ENCODE measurements around the gene MAPK8IP2. TPM values are rescaled to one million over a fixed set of nuclear protein-coding genes. Genes with fewer than 3 reads are reported as not detected.

The MAPK8IP2 gene
- total RNA-seq, 1 experiment from 2014 or later: 1.3 TPM

DNA sequence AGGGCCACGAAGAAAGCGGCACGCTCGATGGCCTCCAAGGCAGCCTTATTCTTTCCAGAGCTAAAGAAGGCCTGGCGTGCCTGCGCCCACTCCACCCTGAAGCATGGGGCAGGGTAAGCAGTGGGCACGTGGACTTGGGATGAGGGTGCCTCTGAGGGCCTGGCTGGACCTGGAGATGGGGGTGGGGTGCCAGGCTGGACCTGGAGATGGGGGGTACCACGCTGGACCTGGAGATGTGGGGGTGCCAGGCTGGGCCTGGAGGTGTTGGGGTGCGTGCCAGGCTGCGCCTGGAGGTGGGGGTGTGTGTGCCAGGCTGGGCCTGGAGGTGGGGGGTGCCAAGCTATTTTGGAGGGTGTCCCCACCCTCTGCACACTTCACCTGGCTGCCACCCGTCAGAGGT, 27.6 kb upstream of the MAPK8IP2 start:
- Histone ChIP-seq H3K36me3 (ENCODE audit: insufficient read depth, low read length) (peaks cover 27% of the 10 kb centered on the region), H3K79me2 (ENCODE audit: low read length) (no peaks in the 10 kb centered on the region), H3K9me2 (replicated peaks; ENCODE audit: insufficient read depth, low read length) (no peaks in the 10 kb centered on the region), H2AFZ (ENCODE audit: low read length) (no peak overlapping the region), H3K4me2 (ENCODE audit: low read depth, low read length, poor library complexity, severe bottlenecking) (no peak overlapping the region), H3K9me3 (ENCODE audit: low read length) (no peaks in the 10 kb centered on the region), H3K9ac (ENCODE audit: low read length) (no peak overlapping the region), H3K27ac (ENCODE audit: low read length) (no peak overlapping the region), H3K27me3 (ENCODE audit: low read length) (no peaks in the 10 kb centered on the region), H4K20me1 (ENCODE audit: insufficient read depth, low read depth, low read length) (no peaks in the 10 kb centered on the region), H3K4me1 (ENCODE audit: low read length) (no peaks in the 10 kb centered on the region), H3K4me3 (ENCODE audit: low read length) (no peak overlapping the region)
- DNase-seq: no peak

DNA sequence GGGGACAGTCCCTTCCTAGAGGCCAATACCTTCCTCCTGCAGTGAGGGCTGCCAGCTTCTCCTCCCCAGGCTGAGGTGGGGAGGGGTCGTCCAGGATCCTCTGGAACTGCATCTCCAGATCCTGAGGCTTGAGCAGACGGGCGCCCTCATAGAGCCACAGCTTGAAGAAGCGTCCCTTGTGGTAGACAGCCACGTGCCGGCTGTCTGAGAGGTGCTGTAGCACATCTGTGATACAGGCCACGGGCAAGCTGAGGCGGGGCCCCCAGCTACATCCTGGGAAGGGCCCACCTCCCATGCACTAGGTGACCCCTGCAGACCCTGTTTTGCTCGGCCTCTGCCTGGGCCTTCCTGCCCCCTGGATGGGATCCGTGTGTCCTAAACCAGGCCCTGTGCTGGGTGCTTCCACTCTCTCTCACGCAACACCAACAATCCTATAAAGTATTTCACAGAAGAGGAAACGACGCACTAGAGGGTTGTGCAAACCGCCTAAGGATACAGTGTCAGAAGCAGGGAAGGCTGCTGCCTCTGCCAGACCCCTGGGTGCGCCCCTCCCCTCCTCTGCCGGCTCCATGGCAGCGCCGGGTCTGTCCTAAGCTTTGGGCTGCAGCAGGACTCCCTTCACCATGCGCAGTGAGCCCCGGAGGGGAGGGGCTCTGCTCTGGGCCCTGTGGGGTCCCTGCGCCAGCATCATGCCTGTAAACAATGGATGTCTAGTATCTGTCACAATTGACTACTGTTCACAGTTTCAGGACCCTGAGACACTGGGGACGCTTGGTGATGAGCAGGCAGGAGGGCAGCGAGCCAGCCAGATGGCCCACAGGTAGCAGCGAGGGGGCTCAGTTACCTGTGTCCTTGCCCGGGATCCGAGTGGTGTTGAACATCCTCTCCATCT, 26.9 kb upstream of the MAPK8IP2 start:
- H3K27ac ChIP-seq (ENCODE audit: low read length): no peak overlapping the region
- no peaks in the 10 kb centered on the region for H3K9me2 ChIP-seq (replicated peaks; ENCODE audit: insufficient read depth, low read length)
- no peak overlapping the region for H3K4me3 ChIP-seq (ENCODE audit: low read length)
- peaks cover 24% of the 10 kb centered on the region for H3K36me3 ChIP-seq (ENCODE audit: insufficient read depth, low read length)
- no peaks in the 10 kb centered on the region for H3K9me3 ChIP-seq (ENCODE audit: low read length)
- no peak overlapping the region for H3K4me2 ChIP-seq (ENCODE audit: low read depth, low read length, poor library complexity, severe bottlenecking)
- H3K4me1 ChIP-seq (ENCODE audit: low read length): no peaks in the 10 kb centered on the region
- H4K20me1 ChIP-seq (ENCODE audit: insufficient read depth, low read depth, low read length): no peaks in the 10 kb centered on the region
- no peaks in the 10 kb centered on the region for H3K27me3 ChIP-seq (ENCODE audit: low read length)
- H3K79me2 ChIP-seq (ENCODE audit: low read length): no peaks in the 10 kb centered on the region
- H2AFZ ChIP-seq (ENCODE audit: low read length): no peak overlapping the region
- no peak for DNase-seq
- H3K9ac ChIP-seq (ENCODE audit: low read length): no peak overlapping the region

DNA sequence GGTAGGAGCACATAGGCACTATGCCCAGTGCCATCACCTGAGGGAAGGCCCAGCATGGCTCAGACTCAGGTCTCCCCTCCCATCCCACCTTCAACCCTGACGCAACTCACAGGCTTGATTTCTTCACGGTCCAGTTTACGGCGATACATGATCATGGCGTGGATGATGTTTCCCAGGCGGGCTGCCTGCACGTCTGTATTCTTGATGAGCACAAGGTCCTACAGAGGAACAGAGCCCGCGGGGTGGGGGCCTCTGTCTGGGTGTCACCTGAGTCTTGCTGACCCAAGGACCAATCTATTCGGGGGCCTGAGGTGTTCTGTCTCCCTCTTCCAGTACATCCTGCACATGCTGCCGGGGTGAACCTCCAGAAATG, 26.2 kb upstream of the MAPK8IP2 start:
- peaks cover 17% of the 10 kb centered on the region for H3K36me3 ChIP-seq (ENCODE audit: insufficient read depth, low read length)
- no peaks in the 10 kb centered on the region for H3K27me3 ChIP-seq (ENCODE audit: low read length)
- no peaks in the 10 kb centered on the region for H4K20me1 ChIP-seq (ENCODE audit: insufficient read depth, low read depth, low read length)
- no peaks in the 10 kb centered on the region for H3K79me2 ChIP-seq (ENCODE audit: low read length)
- no peak overlapping the region for H3K4me2 ChIP-seq (ENCODE audit: low read depth, low read length, poor library complexity, severe bottlenecking)
- H3K4me1 ChIP-seq (ENCODE audit: low read length): no peaks in the 10 kb centered on the region
- H3K9me2 ChIP-seq (replicated peaks; ENCODE audit: insufficient read depth, low read length): no peaks in the 10 kb centered on the region
- no peaks in the 10 kb centered on the region for H3K9me3 ChIP-seq (ENCODE audit: low read length)
- H3K4me3 ChIP-seq (ENCODE audit: low read length): no peak overlapping the region
- DNase-seq: no peak
- H2AFZ ChIP-seq (ENCODE audit: low read length): no peak overlapping the region
- H3K27ac ChIP-seq (ENCODE audit: low read length): no peak overlapping the region
- no peak overlapping the region for H3K9ac ChIP-seq (ENCODE audit: low read length)

DNA sequence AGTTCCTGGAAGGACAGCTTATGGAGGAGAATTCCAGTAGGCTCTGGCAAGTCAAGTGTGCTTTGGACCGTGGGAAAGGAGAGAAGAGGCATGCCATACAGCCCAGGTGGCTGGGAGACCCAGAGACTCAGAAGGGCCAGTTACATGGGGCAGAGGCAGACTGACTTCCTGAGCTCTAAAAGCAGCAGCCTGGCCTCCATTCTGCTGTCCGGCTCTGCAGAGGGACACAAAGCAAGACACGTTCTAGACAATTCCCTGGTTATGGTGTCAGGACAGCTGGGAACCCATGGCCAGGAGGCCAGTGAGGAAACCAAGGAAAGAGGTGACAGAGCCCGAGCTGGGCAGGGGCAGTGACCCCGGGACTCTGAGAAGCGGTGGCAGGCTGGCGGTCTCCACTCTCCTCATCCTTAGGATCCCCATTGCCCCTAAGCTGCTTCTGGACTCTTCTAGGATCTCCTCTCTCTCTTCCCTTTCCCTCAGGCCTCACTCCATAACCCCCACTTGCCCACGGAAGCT, 25.1 kb upstream of the MAPK8IP2 start:
- Histone ChIP-seq H3K9me3 (ENCODE audit: low read length) (no peaks in the 10 kb centered on the region), H3K4me1 (ENCODE audit: low read length) (no peaks in the 10 kb centered on the region), H3K9me2 (replicated peaks; ENCODE audit: insufficient read depth, low read length) (no peaks in the 10 kb centered on the region), H3K27me3 (ENCODE audit: low read length) (no peaks in the 10 kb centered on the region), H3K27ac (ENCODE audit: low read length) (no peak overlapping the region), H3K79me2 (ENCODE audit: low read length) (peaks cover 3% of the 10 kb centered on the region; the same call in 1 of the 2 replicates), H4K20me1 (ENCODE audit: insufficient read depth, low read depth, low read length) (no peaks in the 10 kb centered on the region), H3K4me2 (ENCODE audit: low read depth, low read length, poor library complexity, severe bottlenecking) (no peak overlapping the region), H2AFZ (ENCODE audit: low read length) (no peak overlapping the region), H3K4me3 (ENCODE audit: low read length) (no peak overlapping the region), H3K36me3 (ENCODE audit: insufficient read depth, low read length) (peaks cover 23% of the 10 kb centered on the region), H3K9ac (ENCODE audit: low read length) (no peak overlapping the region)
- DNase-seq: no peak

DNA sequence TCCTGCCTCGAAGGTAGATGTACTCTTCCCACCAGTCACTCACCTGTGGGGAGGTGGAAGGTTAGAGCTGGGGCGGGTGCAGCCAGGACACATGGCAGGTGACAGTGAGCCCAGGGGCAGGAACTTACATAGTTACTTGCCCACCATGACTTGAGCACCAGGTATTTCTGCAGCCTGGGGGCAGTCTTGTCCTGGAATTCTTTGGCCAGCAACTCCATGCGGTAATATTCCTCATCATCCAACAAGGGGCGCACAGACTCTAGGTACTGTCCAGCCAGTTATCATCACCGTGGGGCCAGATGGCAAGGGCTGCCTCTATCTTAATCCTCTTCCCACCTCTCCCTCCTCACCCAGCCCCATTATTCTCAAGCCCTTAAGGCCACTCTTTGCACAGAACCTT, 24.5 kb upstream of the MAPK8IP2 start:
- Histone ChIP-seq H3K4me2 (ENCODE audit: low read depth, low read length, poor library complexity, severe bottlenecking) (no peak overlapping the region), H3K9me3 (ENCODE audit: low read length) (no peaks in the 10 kb centered on the region), H3K4me3 (ENCODE audit: low read length) (no peak overlapping the region), H3K27ac (ENCODE audit: low read length) (no peak overlapping the region), H3K9ac (ENCODE audit: low read length) (no peak overlapping the region), H3K9me2 (replicated peaks; ENCODE audit: insufficient read depth, low read length) (no peaks in the 10 kb centered on the region), H3K36me3 (ENCODE audit: insufficient read depth, low read length) (peaks cover 19% of the 10 kb centered on the region), H4K20me1 (ENCODE audit: insufficient read depth, low read depth, low read length) (no peaks in the 10 kb centered on the region), H2AFZ (ENCODE audit: low read length) (no peak overlapping the region), H3K27me3 (ENCODE audit: low read length) (no peaks in the 10 kb centered on the region), H3K4me1 (ENCODE audit: low read length) (peaks cover 2% of the 10 kb centered on the region), H3K79me2 (ENCODE audit: low read length) (peaks cover 7% of the 10 kb centered on the region)
- no peak for DNase-seq

DNA sequence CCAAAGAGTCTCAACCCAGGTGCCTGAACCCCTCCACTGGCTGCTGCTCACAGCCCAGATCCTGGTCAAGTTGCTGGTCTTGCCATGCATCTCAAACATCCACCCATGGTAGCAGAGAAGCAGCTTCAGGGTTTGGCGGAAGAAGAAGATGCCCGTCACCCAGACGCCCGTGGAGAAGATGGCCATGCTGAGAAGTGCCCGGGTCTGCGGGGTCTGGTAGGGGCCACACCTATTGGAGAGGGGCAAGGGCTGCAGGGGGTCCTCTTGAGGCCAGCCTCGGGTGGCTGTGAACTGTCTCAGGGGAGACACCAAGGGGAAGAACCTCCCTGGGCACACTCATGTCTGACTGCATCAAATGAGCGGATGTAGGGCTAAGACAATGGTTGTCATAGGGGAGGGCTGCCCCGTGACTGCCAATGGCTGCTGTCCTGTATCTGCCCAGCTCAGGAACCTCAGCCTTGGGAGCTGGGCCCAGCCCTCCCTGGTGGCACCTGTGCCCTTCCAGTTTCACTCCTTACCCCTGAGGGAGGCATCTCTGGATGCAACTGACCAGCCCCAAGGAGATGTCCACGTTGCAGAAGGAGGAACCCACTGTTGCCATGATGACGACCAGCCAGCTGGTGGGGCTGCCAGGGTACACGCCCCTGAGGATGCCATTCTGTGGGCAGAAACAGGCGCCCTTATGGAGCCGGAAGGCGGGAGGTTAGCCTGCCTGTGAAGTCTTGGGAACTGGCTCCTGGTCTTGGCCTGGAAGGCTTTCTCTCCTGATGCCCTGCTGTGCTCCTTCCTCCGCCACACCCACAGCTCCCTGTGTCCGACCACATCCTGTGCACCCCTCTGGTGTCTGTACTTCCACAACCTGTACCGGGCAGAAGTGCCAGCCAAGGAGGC, 23.5 kb upstream of the MAPK8IP2 start:
- H4K20me1 ChIP-seq (ENCODE audit: insufficient read depth, low read depth, low read length): no peaks in the 10 kb centered on the region
- H3K36me3 ChIP-seq (ENCODE audit: insufficient read depth, low read length): peaks cover 16% of the 10 kb centered on the region; the same call in 1 of the 2 replicates
- H3K9me3 ChIP-seq (ENCODE audit: low read length): no peaks in the 10 kb centered on the region
- H3K27me3 ChIP-seq (ENCODE audit: low read length): no peaks in the 10 kb centered on the region
- no peak for DNase-seq
- H3K4me1 ChIP-seq (ENCODE audit: low read length): peaks cover 11% of the 10 kb centered on the region
- H3K9me2 ChIP-seq (replicated peaks; ENCODE audit: insufficient read depth, low read length): no peaks in the 10 kb centered on the region
- no peak overlapping the region for H3K4me3 ChIP-seq (ENCODE audit: low read length)
- H3K79me2 ChIP-seq (ENCODE audit: low read length): peaks cover 17% of the 10 kb centered on the region
- H3K27ac ChIP-seq (ENCODE audit: low read length): no peak overlapping the region
- no peak overlapping the region for H2AFZ ChIP-seq (ENCODE audit: low read length)
- no peak overlapping the region for H3K4me2 ChIP-seq (ENCODE audit: low read depth, low read length, poor library complexity, severe bottlenecking)
- H3K9ac ChIP-seq (ENCODE audit: low read length): no peak overlapping the region

DNA sequence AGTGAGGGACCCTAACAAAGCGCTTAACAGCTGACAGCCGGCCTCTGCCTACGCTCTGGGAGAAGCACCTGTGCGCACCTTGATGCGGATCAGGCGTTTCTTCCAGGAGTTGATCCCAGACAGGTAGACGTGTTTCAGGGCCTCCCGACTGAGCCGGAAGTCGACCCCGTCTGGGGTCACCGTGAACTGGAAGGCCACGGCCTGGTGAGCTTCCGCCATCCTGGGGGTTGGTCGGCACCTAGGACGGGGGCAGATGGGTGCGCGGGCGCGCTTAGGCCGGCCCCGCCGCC, 23.0 kb upstream of the MAPK8IP2 start:
- Histone ChIP-seq H3K36me3 (ENCODE audit: insufficient read depth, low read length) (peaks cover 16% of the 10 kb centered on the region; the same call in 1 of the 2 replicates), H2AFZ (ENCODE audit: low read length) (no peak overlapping the region), H4K20me1 (ENCODE audit: insufficient read depth, low read depth, low read length) (no peaks in the 10 kb centered on the region), H3K4me1 (ENCODE audit: low read length) (peaks cover 11% of the 10 kb centered on the region), H3K9me2 (replicated peaks; ENCODE audit: insufficient read depth, low read length) (no peaks in the 10 kb centered on the region), H3K9me3 (ENCODE audit: low read length) (no peaks in the 10 kb centered on the region), H3K4me2 (ENCODE audit: low read depth, low read length, poor library complexity, severe bottlenecking) (no peak overlapping the region), H3K27ac (ENCODE audit: low read length) (no peak overlapping the region), H3K9ac (ENCODE audit: low read length) (no peak overlapping the region), H3K4me3 (ENCODE audit: low read length) (no peak overlapping the region), H3K27me3 (ENCODE audit: low read length) (no peaks in the 10 kb centered on the region), H3K79me2 (ENCODE audit: low read length) (peaks cover 18% of the 10 kb centered on the region)
- DNase-seq: no peak

All from Karpas-422 (cell line).